A673 (cell line): Measurements from ENCODE around the gene SMIM24. TPM values are rescaled to one million over a fixed set of nuclear protein-coding genes. Genes with fewer than 3 reads are reported as not detected.

ENCODE experiments used
- BruUV-seq: library from RNA; stranded (reverse); fragments of 400-500 nt; replicated peaks from 2 replicates; lab custom pipeline; 2021; lab: Mats Ljungman, UMichigan
- CTCF ChIA-PET: fragments of 300-600 bp; sonication (Branson Sonifier 250); formaldehyde crosslinking; loops from one replicate; lab custom pipeline; 2022; ENCODE audit warnings: antibody characterized with exemption; lab: Charles Lee
- POLR2A ChIA-PET: fragments of 300-600 bp; sonication (Branson Sonifier 250); formaldehyde crosslinking; loops from one replicate; lab custom pipeline; 2022; ENCODE audit warnings: antibody characterized with exemption; ENCODE audit not compliant: low non-redundant PET; lab: Charles Lee
- DNase-seq: peaks from one replicate; pipeline ENCODE4 v3.0.0-alpha.2; 2015; ENCODE audit warnings: low spot score
- H3K27ac ChIP-seq: fragments of 200-600 bp; sonication (generic); 2 replicates; pipeline ENCODE4 v1.5.1; 2016; ENCODE audit warnings: mixed run types, low read depth, mild to moderate bottlenecking, mixed read lengths, antibody characterized with exemption, low read length; ENCODE audit not compliant: poor library complexity, severe bottlenecking
- H3K27me3 ChIP-seq: fragments of 200-600 bp; sonication (generic); replicated peaks from 2 replicates; pipeline ENCODE4 v1.6.1; 2017; ENCODE audit warnings: mixed run types, low read depth, mild to moderate bottlenecking, mixed read lengths, antibody characterized with exemption, low read length; ENCODE audit not compliant: insufficient read depth, poor library complexity
- H3K36me3 ChIP-seq: fragments of 200-600 bp; sonication (generic); 2 replicates; pipeline ENCODE4 v1.6.1; 2016; ENCODE audit warnings: mixed run types, mild to moderate bottlenecking, mixed read lengths, antibody characterized with exemption, low read length; ENCODE audit not compliant: insufficient read depth, poor library complexity, severe bottlenecking
- H3K4me1 ChIP-seq: fragments of 200-600 bp; sonication (generic); 2 replicates; pipeline ENCODE4 v1.6.1; 2017; ENCODE audit warnings: mixed run types, mild to moderate bottlenecking, mixed read lengths, antibody characterized with exemption, low read length; ENCODE audit not compliant: insufficient read depth, poor library complexity, severe bottlenecking
- H3K4me3 ChIP-seq: fragments of 200-600 bp; sonication (generic); 2 replicates; pipeline ENCODE4 v1.5.1; 2016; ENCODE audit warnings: low read depth, mixed run types, mild to moderate bottlenecking, mixed read lengths, low read length; ENCODE audit not compliant: poor library complexity, severe bottlenecking
- H3K9me3 ChIP-seq: fragments of 200-600 bp; sonication (generic); 2 replicates; pipeline ENCODE4 v1.6.1; 2016; ENCODE audit warnings: mixed run types, low read depth, mild to moderate bottlenecking, mixed read lengths, antibody characterized with exemption, low read length; ENCODE audit not compliant: poor library complexity, severe bottlenecking
- CTCF ChIP-seq: fragments of 300-800, 200-600 bp; sonication (generic); conservative IDR thresholded peaks from 2 replicates; pipeline ENCODE4 v1.5.1; 2017; ENCODE audit warnings: low read depth, mild to moderate bottlenecking, antibody characterized with exemption, low read length, moderate library complexity, mixed read lengths
- EZH2 ChIP-seq: fragments of 200-600 bp; sonication (generic); IDR thresholded peaks from 2 replicates; pipeline ENCODE4 v1.6.1; 2017; ENCODE audit warnings: borderline replicate concordance, low read depth, mild to moderate bottlenecking, mixed read lengths, antibody characterized with exemption, low read length; ENCODE audit not compliant: poor library complexity, severe bottlenecking
- intact Hi-C: fragments of 100-400 bp; cut with micrococcal nuclease; formaldehyde crosslinking; loops from one replicate; pipeline ENCODE4 v1.10.0; 2022; ENCODE audit not compliant: unreplicated experiment
- total RNA-seq: library from RNA; stranded (reverse); gene quantifications from 2 replicates; pipeline ENCODE4 v1.2.3, GENCODE V29; 2021

Gene SMIM24
- total RNA-seq, 1 experiment from 2014 or later: not detected

GRCh38 chr19:3519126-3519525, 38.8 kb upstream of the SMIM24 start:
- CTCF ChIA-PET: no interaction called here
- H3K27me3 ChIP-seq: no peaks in the 10 kb centered on the region

GRCh38 chr19:3518659-3519058, 38.3 kb upstream of the SMIM24 start:
- Histone ChIP-seq H3K9me3 (no peaks in the 10 kb centered on the region), H3K27me3 (no peaks in the 10 kb centered on the region), H3K36me3 (peaks cover 10% of the 10 kb centered on the region), H3K4me1 (no peaks in the 10 kb centered on the region), H3K27ac (no peak overlapping the region), H3K4me3 (no peak overlapping the region)
- intact Hi-C loops: no loop called here
- ChIA-PET POLR2A (interaction anchor here (0.5 kb wide), 1 partner anchor 863 kb away, joined by 6 read pairs; no protein-coding TSS in a partner anchor), CTCF (no interaction called here)
- no TSS peak for BruUV-seq
- TF ChIP-seq EZH2: no peak
- TF ChIP-seq CTCF: no peak
- DNase-seq: no peak

More at GRCh38 chr19:3519126-3519525, 38.8 kb upstream of the SMIM24 start:
- no peak overlapping the region for H3K4me3 ChIP-seq
- BruUV-seq: no TSS peak
- H3K27ac ChIP-seq: no peak overlapping the region
- H3K9me3 ChIP-seq: no peaks in the 10 kb centered on the region
- TF ChIP-seq EZH2: no peak
- TF ChIP-seq CTCF: no peak
- intact Hi-C loops: no loop called here
- POLR2A ChIA-PET: no interaction called here
- peaks cover 15% of the 10 kb centered on the region for H3K36me3 ChIP-seq
- no peak for DNase-seq
- no peaks in the 10 kb centered on the region for H3K4me1 ChIP-seq

- Histone ChIP-seq H3K36me3 (peaks cover 6% of the 10 kb centered on the region), H3K27ac (no peak overlapping the region), H3K27me3 (no peaks in the 10 kb centered on the region), H3K4me1 (no peaks in the 10 kb centered on the region), H3K9me3 (no peaks in the 10 kb centered on the region), H3K4me3 (no peak overlapping the region)
- DNase-seq: no peak
- TF ChIP-seq CTCF (no peak), EZH2 (no peak)
- no TSS peak for BruUV-seq
- POLR2A ChIA-PET: interaction anchor here (0.5 kb wide), 1 partner anchor 863 kb away, joined by 6 read pairs; no protein-coding TSS in a partner anchor
- intact Hi-C loops: no loop called here
- CTCF ChIA-PET: no interaction called here
Measured at GRCh38 chr19:3518255-3518654, 37.9 kb upstream of the SMIM24 start.
